HG02759 (cell line): ENCODE data around the gene TNFRSF19.

ENCODE experiments used
- ATAC-seq: cut with Tn5 transposase; IDR thresholded peaks from one replicate; pipeline ENCODE4 v1.9.1; 2021; ENCODE audit warnings: mild to moderate bottlenecking, moderate library complexity; ENCODE audit not compliant: unreplicated experiment

TNFRSF19 gene

DNA sequence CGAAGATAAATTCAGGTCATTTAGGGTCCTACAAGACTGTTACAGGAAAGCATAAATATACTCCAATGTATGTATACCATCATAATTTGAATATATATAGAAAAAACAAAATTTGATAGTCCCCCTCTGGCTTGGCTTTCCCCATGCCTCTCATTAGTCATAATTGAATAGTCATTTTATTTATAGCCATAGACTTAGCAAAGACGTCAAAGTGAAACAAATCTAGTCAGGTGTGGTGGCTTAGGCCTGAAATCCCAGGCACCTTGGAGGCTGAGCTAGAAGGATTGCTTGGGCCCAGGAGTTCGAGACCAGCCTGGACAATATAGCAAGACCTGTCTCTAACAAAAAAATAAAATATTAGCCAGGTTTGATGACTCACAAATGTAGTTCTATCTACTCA, 141.1 kb downstream of the TNFRSF19 start:
- no peak for ATAC-seq

DNA sequence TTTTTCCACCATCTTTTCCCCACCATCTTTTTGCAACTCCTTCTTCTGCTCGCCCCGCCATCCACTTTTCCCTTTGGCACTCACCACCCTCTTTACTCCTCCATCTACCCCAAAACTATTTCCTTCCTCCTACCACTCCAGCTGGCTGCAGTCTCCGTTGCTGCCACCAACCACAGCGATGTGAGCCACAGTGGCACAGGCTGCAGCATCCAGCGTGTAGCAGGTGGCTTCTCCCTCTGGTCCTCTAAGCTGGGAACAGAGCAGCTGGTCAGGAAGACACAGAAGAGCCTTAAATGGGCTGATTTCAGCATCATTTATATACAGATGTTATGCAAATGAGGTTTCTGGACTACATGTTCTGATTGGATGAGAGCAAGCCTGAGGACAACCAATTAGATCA, 144.5 kb downstream of the TNFRSF19 start:
- ATAC-seq, result no peak

DNA sequence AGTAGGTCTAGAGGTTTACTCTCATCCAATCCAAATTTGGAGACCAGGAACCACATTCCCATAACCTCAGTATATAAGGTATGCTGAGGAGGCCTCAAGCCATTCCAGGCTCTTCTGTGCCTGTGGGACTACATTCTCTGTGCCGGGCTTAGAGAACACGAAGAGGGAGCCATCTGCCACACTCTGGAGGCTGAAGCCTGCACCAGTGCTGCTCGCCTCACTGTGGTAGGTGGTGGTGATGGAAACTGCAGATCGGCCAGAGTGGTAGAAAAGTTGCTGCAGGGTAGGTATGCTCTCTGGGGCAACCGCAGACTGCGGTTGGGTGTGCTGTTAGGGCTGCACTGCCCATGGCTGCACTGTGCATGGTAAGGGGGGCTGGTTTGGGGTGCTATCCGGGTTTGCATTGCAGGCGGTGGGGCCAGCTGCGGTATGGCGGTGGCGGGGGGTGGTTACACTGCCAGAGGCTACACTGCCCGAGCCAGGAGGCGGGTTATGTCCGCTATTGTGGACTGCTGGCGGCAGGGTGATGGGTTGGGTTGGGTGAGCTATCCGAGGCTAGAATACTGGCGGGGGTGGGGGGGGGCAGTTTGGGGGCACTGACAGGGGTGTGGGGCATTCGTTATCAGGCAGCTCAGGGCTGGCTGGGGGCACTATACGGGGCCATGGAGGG, 145.0 kb downstream of the TNFRSF19 start:
- ATAC-seq, result no peak

DNA sequence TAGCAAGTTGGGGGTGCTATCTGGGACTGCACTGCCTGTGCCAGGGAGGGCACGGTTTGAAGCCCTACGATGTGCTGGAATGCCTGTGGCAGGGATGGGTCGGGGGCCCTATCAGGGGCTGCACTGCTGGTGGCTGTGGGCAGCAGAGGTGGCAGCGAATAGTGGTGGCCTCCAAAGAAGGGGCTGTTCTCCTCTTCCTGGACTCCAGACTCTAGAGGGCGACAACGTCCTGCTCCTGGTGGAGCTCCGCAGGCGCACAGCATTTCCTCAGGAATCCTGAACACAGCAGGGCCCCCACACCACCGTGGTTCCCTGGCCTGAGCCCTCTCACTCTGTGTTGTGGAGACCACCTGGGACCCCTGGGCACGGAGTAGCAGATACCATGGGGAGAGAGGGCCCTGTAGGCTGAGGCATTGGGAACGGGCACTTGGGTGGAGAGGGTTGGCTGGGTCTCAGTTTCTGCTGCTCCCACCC, 145.6 kb downstream of the TNFRSF19 start:
- no peak for ATAC-seq

DNA sequence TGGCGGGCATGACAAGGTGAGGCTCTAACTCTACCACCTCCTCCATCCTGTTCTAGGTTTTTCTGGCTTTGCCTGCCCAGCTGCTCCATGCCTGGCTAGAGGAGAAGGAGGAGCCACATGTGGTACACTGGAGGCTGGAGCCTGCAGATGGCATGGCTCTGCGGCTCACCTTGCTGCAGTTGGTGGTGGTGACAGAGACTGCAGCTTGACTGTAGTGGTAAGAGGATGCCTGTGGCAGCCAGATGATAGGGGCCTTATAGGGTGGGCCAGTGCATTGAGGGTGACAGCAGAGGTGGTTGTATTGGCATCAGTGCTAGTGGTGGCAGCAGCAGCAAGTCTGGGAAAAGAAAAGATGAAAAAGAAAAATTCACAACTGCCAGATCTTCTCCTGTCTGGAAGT, 146.2 kb downstream of the TNFRSF19 start:
- no peak for ATAC-seq

DNA sequence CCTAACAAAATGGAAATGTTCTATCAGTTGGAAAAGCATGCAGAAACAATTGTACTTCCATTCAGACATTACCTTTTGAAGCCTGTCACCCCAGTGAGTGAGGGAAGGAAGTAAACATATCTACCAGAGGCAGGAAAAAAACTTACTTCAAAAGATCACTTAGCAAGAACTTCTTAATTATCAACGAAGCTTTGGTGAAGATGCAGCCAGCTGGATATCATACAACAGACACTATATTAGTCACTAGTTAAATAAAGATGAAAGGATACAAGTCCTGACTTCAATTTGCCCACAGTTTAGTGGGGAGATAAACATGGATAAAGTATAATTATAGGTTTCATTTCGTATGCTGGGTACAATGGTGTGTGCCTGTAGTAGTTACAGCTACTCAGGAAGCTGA, 148.8 kb downstream of the TNFRSF19 start:
- ATAC-seq, result no peak

DNA sequence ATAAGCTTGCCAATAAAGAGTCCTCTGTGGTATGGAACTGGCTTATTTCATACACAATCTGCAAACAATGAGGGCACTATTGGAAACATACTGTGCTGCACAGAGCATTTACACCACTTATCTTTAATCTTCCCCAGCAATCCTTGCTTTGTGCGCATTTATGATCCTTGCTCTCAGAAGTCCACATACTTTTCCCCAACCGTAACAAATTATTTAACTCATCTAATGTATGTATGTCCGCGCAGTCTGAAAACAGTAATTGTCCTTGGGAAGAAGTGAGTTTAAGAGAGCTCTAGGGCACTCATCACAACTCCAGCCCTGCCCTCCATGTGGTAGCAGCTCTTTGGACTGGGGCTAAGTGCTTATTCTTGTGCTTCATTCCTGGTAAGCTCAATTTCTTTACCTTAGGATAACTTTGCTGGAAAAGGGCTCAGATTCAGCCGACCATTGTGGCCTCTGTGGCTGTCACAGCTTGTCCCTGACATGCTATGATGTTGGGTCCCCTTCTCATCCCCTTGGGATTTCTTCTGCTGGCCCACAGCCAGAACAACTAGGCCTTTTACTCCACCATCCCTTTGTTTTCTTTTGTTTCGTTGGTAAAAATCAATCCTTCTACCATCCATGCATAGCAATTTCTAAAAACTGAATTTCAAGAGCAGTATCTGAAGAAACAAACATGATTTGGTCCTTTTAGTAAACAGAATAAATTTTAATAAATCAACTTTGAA, 152.7 kb downstream of the TNFRSF19 start:
- no peak for ATAC-seq

DNA sequence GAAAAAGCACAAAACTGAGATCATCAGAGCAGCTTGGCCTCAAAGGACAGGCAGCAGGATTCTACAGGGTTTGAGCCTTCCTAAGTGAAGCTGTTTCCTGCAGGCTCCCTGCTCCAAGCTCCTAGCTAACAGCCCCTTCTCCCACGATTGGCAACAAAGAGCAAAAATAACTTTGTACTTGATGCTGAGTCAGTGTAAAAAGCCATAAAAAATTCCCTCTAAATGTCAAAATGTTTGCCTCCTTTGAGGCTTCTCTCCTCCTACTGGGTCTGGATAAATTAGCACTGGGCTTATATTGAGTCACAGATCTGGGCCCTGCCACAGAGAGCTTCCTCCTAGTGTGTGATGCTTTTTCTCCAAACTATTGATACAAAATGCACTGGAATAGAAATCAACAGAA, 153.3 kb downstream of the TNFRSF19 start:
- ATAC-seq, result no peak

DNA sequence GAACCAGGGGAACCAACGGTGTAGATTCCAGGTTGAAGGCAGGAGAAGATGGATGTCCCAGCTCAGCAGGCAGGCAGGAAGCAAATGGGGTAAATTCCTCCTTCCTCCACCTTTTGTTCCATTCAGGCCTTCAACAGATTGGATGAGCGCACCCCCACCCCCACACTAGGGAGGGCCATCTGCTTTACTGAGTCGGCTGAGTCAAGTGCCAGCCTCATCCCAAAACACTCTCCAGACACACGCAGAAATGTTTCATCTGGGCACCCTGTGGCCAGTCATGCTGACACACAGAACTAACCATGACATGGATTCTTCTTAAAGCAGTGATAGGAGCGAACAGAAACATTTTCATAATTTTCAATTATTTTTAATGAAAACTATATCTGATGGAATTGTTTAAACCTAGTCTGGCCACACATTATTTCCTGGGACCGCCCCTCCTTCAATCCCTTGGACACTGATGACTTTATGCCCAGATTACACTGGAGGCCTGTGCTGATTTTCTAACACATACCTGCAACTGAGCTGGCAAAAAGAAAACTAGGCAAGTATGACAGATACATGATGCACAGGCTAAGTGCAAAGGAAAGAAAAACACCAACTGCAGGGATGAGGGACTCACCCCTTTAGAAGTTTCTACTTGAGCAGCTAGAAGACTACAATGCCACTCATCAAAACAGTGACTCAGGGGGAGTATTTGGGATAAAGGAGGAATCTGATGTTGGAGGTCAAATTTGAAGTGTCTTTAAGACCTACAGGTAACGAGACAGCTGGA, 154.2 kb downstream of the TNFRSF19 start:
- no peak for ATAC-seq
